ENCODE data around the gene ELOVL7. TPM values are rescaled to one million over a fixed set of nuclear protein-coding genes. Genes with fewer than 3 reads are reported as not detected.
"Not testable (repeated sequence)": the region's sequence is repeated elsewhere in the genome, so short reads cannot be mapped to it uniquely, and the experiment has no call there.

ELOVL7 gene
- polyA plus RNA-seq, 1 donor = 0.30 TPM

DNA sequence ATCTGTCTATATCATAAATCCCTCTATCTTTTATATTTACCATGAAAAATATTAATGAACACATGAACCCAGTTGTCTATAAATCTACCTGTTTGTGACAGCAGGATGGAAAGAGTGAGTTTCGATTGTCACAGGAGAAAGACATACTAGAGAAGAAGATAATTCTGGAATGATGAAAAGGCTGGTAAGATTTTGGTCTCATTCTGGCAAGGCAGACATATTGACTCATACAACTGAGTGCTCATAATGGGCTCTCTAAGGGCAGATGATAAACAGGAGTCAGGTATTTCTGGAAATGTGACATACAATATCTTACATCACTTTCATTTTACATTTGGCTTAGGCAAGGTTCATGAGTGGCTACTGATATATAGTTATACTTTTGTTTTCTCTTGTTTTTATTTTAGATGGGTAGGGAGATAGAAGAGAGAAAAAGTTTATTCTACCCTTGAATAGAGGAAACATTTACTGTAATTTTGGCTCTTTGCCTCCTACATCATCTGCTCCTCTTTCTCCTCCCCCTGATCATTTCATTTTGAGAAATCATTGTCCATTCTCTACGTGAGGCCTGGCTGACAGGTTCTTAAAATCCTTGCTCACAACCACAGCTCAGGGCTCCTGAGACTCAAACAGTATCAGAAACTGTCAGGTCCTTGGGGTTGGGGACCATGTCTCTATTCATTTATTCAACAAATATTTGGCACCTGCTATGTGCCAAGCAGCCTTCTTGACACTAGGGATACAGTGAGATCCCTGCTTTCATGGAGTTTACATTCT is 14.4 kb downstream of the ELOVL7 start:
- no peak for DNase-seq

DNA sequence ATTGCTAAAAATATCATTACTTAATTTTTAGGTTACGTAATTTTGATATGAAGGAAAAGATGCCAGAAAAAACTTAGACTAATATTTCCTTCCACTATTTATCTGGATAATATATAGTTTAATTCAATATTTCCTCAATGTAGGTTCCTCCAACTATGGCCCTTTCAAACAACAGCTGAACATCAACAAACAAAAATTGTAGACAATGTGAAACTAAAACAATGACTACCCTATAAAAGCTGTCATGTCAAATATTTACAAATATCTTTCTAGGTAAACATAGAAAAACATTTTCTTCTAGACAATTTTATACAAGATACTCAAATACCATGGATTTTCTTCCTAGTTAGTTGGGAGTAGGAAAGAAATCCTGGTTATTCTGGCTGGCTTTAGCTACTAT is 16.9 kb downstream of the ELOVL7 start:
- no peak for DNase-seq

DNA sequence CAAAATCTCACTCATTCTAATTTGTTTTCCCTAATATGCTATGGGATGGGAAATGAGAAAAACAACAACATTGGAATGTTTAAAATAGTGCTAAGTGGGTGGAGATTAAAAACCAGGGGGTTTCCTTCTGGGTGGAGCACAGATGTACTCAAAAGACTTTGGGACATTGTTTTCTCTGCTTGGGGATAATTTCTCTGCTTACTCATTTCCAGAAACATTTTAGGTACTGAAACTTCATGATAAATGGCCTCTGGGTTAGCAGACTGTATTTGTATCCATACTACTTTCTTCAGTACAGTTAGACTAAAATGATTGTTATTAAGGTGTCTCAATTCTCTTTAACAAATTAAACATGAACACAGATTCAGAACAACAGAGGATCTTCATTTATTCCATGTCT is 17.4 kb downstream of the ELOVL7 start:
- DNase-seq = no peak

DNA sequence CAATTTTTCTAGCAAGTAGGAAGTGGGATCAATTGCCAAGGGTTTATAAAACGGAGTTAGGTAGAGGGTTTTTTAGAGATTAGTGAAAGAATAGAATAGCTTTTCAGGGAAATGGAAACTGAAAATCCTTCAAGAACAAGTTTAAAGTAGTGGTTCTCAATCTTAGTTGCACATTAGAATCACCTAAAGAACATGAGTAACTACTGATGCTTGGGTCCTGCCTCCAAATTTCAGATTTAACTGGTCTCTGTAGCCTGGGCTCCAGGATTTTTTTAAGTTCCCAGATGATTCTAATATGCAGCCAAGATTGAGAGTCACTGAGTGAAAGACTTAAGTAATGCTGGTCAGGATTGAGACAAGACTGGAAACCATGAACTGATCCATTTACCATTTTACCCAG is 20.5 kb downstream of the ELOVL7 start:
- no peak for DNase-seq

DNA sequence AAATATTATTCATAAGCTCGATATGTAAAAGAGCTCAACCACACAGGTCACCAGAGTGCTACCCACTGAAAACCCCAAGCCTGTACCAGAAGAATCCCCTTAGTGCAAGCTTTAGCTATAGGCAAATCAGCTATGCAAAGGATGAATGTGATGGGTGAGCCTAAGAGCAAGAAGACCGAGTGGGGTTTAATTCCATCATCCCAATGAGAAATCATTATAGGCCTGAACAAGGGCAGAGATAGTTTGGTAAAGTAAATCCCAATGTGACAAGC is 21.8 kb downstream of the ELOVL7 start:
- no peak for DNase-seq

DNA sequence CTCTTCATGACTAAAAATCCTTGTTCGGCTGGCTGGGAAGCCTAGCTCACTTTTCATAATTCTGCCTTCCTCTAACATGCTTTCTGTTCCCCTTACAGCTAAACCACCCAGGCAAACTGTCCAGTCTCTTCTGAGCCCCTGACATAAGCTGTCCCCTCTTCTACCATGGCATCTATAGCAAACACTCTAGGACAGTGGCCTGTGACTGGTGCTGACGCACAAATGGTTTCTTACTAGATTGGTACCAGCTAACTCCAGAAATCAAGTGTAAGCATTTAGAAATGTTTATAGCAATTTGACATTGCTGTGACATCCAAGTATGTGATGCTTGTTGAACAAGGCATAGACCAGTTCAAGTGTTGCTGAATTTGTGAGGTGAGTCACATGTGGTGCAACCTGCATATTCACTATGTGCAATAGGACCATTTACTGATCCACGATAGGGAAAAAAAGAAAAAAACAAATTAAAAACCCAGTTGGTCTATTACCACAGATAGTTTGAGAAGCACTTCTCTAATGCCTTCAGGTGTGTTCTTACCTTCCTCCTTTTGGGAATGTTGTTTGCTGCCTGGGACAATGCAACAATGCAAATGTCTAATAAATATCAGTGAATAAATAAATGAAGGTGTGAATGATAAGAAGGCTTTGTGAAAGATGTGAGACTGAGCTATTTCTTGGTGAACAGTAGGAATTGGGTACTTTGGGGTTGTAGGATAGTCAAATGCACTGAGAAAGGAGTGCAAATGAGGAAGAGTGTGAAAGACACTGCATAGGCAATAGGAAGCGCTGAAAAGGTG is 22.4 kb downstream of the ELOVL7 start:
- DNase-seq = no peak

DNA sequence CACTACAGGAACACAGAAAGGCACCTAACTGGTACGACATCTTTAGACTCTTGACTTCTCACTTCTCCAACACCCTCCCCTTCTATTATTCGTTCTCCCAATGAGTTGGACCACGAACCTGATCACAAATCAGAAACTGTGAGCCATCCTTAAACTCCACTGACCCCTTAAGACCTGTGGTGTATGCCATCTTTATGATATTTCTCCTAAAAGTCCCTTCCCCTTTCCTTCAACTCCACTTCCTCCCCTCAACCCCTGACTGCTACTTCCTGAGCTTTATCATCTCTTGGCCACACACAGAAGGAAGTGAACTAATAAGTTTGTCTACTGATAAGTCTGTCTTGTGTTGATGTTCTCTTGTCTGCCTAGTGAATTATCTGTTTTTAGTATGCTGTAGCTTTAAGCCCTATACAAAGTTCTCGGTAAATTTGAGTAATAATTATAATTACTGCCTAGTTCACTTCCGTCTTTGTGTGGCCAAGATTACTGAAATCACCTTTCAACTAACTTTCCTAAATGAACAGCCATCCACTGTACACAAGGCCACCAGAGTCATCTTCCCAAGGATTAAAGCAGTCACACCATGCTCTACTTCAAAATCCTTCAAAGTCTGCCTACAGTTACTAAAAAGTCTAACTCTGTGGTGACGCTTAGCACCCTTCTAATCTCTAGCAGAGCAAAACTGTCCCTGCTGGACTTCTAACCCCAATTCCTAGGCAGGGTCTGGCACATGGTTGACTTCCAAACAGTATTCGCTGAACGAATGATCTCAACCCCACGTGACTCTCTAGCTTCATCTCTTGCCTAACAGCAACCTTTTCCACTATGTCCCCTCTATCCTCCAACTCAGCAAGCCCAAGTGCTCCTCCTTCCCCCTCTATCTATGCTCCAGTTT is 23.2 kb downstream of the ELOVL7 start:
- no peak for DNase-seq

DNA sequence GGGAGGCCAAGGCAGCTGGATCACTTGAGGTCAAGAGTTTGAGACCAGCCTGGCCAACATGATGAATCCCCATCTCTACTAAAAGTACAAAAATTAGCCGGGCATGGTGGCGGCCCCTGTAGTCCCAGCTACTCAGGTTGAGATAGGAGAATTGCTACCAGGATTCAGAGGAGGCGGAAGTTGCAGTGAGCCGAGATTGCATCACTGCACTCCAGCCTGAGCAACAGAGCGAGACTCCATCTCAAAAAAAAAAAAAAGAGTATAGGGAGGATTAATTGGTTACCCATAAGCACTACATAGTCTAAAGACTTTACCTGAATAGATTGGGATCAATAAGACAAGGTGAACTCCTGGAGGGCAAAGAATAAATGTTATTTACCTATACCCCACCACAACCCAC is 27.9 kb downstream of the ELOVL7 start:
- DNase-seq = not testable (repeated sequence)

DNA sequence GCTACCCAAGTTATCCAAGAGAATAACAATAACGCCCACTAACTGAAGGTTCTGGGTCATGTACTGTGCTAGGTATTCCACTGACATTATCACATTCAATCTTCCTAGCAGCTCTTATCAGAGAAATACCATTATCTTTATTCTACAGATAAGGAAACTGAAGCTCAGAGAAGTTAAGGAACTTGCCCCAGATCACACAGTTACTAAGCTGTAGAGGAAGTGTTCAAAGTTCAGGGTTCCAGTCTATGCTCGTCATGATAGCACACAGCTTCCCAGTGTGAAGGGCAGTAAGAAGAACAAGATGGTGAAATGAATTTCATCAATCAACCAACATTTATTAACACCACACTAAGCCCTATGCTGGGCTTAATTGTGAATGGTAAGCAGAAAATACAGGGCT is 29.6 kb downstream of the ELOVL7 start:
- no peak for DNase-seq

DNA sequence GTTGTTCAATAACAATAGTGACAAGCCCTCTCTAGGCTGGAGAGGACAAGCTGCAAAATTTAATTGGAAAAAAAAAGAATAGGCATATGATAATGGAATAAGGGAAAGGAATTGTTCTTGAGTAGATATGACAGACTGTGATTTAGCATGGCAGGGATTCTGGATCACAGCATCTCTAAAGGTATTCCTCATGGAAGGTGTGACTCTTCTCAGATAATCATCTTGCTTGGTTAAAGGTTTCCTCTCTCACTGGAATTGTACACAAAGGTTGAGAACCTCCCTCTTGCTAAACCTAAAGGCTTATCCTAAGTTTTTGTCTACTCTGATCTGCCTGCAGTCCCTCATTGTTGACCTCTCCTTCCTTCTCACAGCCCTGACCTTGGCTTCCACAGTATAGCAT is 31.6 kb downstream of the ELOVL7 start:
- no peak for DNase-seq

DNA sequence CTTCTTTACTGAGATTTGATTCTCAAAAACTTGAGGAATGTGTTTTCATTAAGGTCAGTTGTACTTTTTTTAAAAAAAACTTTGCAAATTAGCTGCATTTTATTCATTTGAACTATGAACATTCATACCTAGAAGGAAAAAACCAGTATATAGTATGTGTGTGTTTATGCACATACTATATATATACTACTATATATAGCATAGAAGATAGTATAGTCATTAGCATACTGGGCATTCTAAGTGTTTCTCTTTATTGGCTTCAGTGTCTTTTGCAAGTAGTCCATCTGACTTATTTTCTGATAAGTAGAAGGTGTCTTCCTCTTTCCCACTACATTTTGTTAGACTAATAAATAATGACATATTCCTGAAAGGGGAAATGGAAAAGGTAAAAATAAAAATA is 33.0 kb downstream of the ELOVL7 start:
- no peak for DNase-seq

DNA sequence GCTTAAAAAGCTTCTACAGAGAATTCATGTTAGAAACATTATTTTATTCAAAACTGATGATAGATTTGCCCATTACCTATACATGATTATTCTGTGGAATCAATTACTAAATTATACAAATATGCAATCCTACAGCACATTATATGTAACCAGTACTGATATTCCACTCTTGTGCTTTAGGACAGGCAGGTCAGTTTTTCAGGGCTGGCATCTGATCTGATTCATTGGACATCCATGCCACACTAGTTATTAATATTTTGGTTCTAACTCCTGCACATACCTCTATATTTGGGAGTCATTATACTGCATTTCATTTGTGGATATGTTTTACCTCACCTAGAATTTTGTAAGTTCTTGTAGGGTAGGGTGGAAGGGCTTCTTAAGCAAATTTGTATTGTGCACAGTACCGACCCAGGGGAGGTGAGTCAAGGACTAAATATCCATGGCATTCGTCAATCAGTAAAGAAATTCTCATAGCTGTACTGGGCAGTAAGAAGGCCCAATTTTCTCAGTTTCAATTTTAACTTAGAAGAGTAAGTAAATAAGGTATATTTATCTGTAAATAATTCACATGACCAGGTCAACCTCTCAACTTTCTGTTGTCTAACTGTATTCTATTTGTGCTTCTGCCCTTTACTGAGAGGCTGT is 33.5 kb downstream of the ELOVL7 start:
- DNase-seq = no peak

DNA sequence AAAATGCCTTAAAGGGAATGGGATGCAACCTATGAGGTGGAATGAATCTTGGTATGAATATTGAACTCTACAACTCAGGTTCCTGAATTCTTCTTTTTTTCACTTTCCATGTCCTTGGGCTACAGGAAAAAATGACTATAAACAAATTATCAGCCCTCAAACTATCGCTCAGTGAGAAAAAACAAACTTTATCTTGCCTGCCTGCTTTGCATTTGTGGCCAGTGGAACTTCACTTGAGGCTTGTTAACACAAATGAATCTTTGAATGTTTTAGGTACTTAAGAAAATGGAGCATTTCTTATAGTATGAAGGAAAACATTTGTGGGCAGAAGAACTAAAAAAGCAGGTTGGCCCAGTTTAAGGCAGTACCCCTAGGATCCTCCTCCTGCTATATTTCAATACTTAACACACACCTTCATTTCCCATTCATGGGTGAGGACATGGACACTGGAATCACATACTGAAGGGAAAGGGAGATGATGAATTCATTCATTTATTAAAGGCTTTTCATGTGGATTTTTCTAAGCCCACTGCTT is 34.1 kb downstream of the ELOVL7 start:
- no peak for DNase-seq

DNA sequence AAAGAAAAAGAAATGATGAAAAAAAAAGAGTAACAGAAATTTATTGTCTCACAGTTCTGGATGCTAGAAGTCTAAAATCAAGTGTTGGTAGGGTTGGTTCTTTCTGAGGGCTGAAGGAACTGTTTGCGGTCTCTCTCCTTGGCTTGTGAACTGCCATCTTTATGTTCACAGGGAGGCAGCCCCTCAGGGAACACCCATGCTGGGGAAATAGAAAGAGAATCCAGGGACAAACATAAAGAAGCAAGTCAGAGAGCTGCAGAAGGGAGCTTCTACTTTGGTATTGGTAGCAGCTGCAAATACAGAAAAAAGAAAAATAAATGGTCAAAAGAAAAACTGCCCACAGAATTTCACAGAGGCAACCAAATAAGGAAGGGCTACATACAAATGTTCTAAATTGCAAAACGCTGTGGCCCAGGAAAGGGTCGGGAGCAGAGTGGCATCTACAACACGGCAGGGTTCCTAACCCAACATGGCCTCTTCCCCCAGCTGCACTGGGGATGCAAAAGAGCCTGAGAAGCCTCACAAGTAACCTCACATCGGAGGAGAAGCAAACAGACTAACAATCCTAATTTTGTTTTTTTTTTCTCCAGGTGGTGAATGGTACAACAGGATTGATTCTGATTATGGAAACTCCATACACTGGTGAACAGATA is 37.4 kb downstream of the ELOVL7 start:
- no peak for DNase-seq

DNA sequence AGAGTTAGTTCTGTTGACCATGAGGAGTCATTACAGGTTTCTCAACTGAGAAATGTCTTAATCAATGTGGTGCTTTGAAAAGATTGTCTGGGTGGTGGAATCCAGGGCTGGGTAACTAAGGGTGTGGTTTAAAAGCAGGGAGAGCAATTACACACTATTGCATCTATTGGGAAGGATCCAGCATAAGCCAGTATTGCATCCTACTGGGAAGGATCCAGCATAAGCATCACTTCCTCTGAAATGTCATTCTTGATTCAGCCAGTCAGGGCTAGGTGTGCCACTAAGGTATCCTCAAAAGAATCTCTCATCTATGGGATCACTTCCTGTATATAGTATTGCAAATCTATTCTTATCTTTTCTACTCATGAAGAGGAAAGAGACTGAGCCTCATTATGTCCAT is 38.6 kb downstream of the ELOVL7 start:
- no peak for DNase-seq

DNA sequence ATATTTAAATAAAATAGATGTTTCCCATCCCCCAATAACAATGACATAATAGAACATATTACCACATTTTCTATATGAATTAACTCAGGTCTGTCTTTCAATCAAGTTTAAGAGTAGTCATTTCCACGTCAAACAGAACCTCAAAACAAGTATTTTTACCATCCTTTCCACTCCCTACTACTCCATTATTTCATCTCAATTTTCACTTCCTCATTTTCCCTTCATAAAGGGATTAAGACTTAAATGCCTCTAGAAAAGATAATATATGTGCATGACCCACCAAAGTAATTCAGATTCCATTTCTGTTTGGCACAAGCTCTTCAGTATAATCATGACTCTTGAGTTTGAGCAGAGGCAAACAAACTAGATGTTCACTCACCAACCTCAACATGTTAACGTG is 40.4 kb downstream of the ELOVL7 start:
- no peak for DNase-seq

DNA sequence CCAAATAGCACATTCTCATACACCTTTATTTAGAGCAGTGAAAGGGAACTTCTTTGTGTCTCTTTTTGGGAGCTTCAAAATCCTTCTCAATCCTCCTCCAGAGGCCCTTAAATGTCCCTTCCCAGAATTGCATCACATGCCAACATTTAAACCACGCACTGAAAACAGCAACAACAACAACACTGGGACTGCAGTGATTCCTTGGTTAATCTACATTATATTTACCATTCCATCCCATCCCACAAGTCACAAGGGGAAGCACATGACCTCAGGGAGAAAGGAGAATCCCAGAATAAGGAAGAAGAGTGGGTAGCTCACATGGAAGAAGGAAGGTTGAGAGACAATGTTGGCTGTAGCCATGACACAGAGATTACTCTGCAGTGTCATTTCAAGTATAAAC is 41.1 kb downstream of the ELOVL7 start:
- no peak for DNase-seq

DNA sequence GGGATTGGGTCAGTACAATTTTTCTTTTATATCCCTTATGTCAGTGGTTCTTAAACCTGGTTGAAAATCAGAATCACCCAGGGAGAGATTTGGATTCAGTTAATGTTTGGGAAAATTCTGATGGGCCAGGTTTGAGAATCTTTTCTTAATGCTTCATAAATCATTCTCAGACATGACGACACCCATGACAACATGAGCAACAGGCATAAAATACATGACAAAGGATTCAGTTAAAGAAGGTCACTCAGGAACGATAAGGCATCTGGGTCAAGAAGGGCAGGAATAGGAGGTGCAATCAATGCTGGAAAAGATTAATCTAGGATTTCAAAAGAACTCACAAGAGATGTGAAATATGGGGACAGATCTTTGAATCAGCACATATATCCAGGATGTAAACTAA is 41.8 kb downstream of the ELOVL7 start:
- DNase-seq = no peak

DNA sequence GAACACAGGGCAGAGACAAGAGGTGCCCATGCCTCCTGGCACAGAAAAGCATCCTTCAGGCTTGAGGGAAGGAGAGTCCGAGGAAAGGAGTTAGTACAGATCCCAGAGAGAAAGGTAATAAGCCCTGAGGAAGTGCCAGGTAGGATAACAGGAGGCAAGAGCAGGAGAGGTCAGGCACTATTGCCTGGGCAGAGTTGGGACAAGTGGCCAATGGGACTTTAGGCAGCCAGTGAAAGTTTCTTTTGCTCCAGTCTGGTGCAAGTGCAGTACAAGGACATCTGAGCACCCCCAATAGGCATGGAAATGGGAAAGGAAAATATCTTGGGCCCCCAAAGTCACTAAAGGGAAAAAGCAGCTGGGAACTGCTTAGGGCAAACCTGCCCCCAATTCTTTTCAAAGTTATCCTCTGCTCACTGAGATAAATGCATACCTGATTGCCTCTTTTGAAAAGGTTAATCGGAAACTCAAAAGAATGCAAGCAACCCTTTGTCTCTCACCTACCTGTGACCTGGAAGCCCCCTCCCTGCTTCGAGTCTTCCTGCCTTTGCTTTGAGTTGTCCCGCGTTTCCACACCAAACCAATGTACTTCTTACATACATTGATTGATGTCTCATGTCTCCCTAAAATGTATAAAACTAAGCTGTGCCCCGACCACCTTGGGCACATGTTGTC is 46.5 kb downstream of the ELOVL7 start:
- no peak for DNase-seq

DNA sequence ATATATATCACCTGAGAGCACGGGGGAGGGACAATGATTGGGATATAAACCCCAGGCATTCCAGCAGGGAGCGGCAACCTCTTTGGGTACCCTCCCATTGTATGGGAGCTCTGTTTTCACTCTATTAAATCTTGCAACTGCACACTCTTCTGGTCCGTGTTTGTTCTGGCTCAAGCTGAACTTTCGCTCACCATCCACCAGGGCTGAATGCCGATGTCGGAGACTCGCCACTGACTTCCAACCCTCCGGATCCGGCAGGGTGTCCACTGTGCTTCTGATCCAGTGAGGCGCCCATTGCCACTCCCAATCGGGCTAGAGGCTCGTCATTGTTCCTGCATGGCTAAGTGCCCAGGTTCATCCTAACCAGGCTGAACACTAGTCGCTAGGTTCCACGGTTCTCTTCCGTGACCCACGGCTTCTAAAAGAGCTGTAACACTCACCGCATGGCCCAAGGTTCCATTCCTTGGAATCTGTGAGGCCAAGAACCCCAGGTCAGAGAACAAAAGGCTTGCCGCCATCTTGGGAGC is 48.6 kb downstream of the ELOVL7 start:
- DNase-seq = not testable (repeated sequence)

DNA sequence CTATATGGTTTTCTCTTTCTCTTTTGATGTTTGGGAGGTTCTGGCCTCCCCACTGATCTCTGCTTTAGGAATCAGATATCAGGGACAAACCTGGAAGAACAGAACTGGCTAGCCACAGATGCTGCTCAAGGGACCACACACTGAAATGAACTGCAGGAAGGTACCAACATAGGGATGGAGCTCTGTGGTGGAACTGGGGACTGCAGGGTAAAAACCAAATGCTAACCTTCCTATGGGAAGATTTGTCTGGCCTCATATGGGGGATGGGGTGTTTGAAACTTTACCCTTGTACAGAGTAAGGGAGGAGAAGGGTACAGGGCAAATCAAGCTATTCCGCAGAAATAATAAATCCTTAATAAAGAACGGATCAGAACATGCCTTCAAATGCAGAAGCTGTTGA is 49.4 kb downstream of the ELOVL7 start:
- no peak for DNase-seq

Data from hindlimb muscle (tissue), 1 donor.